ENCODE results near the gene SLC41A1. TPM values are rescaled to one million over a fixed set of nuclear protein-coding genes. Genes with fewer than 3 reads are reported as not detected.

SLC41A1 gene
- total and polyA plus RNA-seq, 9 of the 15 experiments (the other 6 are each of a cell fraction or from before 2014, with no cell fraction given), result 4.1 to 29.3 (median 11.4) TPM

DNA sequence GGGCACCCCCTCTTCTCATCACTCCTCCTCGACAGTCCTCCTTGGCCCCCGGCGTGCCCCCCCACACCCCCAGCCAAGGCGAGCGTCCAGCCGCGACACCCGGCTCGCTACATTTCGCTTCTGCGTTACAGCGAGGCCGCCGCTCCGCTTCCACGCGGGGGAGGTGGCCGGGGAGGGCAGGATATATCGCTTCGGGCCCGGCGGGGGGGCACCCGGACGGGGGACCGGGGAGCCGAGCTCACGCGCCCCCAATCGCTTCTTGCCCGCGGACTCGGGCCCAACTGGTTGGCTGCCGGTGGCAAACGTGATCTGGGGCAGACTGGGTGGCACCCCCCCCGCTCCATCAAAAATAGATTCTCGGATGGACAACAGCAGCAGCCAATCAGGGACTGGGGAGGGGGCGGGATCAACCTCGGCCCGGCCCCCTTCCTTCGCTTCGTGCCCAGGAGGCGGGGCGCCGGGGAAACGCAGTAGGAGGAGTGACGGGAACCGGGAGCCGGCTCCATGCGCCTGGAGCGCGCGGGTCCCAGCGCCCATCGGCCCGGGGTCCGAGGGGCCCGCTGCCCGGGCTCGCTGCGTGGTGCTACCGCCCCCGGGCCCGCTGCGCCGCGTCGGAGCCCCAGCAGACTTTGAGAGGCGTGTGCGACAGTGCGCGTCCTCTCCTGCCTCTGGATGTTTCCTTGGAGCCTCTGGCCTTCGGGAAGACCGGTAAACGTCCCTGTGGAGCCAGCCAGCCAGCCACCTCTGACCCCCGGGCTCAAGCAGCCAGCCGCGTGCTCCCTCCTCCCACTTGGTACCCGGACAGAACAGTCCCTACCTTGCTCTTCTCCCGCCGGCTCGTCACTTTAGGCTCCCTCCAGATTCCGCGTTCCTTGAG, at the start of gene SLC41A1 (continued):
- TF ChIP-seq MAZ (CRISPR knock-in tag; conservative IDR thresholded peaks at IDR 0.05 in 1 of 2, IDR thresholded peaks at IDR 0.05 in 1 of 2), result peak; percentile 8 to 95; a peak in 3 of 4 replicates
- peak in 1 of 2 experiments; percentile 66; a peak in 2 of 4 replicates for TF ChIP-seq FOXK2 (conservative IDR thresholded peaks at IDR 0.05 in 1 of 2, IDR thresholded peaks at IDR 0.05 in 1 of 2; ENCODE audit: low read depth in 2 of 2)
- TF ChIP-seq EGR1 (conservative IDR thresholded peaks at IDR 0.05), result peak; percentile 80
- TF ChIP-seq HDAC1 (IDR thresholded peaks at IDR 0.05), result peak in 1 of 2 experiments; percentile 74; a peak in 2 of 4 replicates
- no peak for TF ChIP-seq POLR2H (tag; IDR thresholded peaks at IDR 0.05; ENCODE audit: low read depth)
- TF ChIP-seq, protein P1, sequence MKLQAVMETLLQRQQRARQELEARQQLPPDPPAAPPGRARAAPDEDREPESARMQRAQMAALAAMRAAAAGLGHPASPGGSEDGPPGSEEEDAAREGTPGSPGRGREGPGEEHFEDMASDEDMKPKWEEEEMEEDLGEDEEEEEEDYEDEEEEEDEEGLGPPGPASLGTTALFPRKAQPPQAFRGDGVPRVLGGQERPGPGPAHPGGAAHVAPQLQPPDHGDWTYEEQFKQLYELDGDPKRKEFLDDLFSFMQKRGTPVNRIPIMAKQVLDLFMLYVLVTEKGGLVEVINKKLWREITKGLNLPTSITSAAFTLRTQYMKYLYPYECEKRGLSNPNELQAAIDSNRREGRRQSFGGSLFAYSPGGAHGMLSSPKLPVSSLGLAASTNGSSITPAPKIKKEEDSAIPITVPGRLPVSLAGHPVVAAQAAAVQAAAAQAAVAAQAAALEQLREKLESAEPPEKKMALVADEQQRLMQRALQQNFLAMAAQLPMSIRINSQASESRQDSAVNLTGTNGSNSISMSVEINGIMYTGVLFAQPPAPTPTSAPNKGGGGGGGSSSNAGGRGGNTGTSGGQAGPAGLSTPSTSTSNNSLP (IDR thresholded peaks at IDR 0.05; ENCODE audit: borderline replicate concordance, low read depth, low read length), result peak; percentile 45; the same call in 1 of the 2 replicates
- TF ChIP-seq DPF2 (IDR thresholded peaks at IDR 0.05), result peak; percentile 10; the same call in 1 of the 2 replicates
- peak; percentile 39 to 81; a peak in 2 of 4 replicates for TF ChIP-seq NONO (IDR thresholded peaks at IDR 0.05; ENCODE audit: low read depth in 2 of 2, low read length in 1 of 2)
- TF ChIP-seq, protein P2, sequence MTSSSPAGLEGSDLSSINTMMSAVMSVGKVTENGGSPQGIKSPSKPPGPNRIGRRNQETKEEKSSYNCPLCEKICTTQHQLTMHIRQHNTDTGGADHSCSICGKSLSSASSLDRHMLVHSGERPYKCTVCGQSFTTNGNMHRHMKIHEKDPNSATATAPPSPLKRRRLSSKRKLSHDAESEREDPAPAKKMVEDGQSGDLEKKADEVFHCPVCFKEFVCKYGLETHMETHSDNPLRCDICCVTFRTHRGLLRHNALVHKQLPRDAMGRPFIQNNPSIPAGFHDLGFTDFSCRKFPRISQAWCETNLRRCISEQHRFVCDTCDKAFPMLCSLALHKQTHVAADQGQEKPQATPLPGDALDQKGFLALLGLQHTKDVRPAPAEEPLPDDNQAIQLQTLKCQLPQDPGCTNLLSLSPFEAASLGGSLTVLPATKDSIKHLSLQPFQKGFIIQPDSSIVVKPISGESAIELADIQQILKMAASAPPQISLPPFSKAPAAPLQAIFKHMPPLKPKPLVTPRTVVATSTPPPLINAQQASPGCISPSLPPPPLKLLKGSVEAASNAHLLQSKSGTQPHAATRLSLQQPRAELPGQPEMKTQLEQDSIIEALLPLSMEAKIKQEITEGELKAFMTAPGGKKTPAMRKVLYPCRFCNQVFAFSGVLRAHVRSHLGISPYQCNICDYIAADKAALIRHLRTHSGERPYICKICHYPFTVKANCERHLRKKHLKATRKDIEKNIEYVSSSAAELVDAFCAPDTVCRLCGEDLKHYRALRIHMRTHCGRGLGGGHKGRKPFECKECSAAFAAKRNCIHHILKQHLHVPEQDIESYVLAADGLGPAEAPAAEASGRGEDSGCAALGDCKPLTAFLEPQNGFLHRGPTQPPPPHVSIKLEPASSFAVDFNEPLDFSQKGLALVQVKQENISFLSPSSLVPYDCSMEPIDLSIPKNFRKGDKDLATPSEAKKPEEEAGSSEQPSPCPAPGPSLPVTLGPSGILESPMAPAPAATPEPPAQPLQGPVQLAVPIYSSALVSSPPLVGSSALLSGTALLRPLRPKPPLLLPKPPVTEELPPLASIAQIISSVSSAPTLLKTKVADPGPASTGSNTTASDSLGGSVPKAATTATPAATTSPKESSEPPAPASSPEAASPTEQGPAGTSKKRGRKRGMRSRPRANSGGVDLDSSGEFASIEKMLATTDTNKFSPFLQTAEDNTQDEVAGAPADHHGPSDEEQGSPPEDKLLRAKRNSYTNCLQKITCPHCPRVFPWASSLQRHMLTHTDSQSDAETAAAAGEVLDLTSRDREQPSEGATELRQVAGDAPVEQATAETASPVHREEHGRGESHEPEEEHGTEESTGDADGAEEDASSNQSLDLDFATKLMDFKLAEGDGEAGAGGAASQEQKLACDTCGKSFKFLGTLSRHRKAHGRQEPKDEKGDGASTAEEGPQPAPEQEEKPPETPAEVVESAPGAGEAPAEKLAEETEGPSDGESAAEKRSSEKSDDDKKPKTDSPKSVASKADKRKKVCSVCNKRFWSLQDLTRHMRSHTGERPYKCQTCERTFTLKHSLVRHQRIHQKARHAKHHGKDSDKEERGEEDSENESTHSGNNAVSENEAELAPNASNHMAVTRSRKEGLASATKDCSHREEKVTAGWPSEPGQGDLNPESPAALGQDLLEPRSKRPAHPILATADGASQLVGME (CRISPR knock-in tag; IDR thresholded peaks at IDR 0.05), result 0 out of 2 replicates have a peak, but pooled peaks have one; percentile 54
- TF ChIP-seq HDAC2 (IDR thresholded peaks at IDR 0.05), result no peak; the same call in 1 of the 2 replicates
- TF ChIP-seq TAF1 (IDR thresholded peaks at IDR 0.05; ENCODE audit: control insufficient read depth, extremely low read depth, insufficient read depth, low read length, severe bottlenecking), result peak; percentile 34
- peak; percentile 42 for TF ChIP-seq HMGN3 (IDR thresholded peaks at IDR 0.05; ENCODE audit: borderline replicate concordance, extremely low read depth, insufficient read length, low read depth, low read length)
- peak; percentile 49 for TF ChIP-seq HNRNPLL (IDR thresholded peaks at IDR 0.05; ENCODE audit: low read depth, low read length, poor library complexity, severe bottlenecking)
- TF ChIP-seq RAD21 (CRISPR knock-in tag; conservative IDR thresholded peaks at IDR 0.05 in 1 of 2, IDR thresholded peaks at IDR 0.05 in 1 of 2), result no peak
- TF ChIP-seq, protein P3, sequence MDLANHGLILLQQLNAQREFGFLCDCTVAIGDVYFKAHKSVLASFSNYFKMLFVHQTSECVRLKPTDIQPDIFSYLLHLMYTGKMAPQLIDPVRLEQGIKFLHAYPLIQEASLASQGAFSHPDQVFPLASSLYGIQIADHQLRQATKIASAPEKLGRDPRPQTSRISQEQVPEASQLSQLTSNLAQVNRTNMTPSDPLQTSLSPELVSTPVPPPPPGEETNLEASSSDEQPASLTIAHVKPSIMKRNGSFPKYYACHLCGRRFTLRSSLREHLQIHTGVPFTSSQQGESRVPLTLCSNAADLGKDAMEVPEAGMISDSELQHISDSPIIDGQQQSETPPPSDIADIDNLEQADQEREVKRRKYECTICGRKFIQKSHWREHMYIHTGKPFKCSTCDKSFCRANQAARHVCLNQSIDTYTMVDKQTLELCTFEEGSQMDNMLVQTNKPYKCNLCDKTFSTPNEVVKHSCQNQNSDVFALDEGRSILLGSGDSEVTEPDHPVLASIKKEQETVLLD (IDR thresholded peaks at IDR 0.05), result peak; percentile 40; the same call in 1 of the 2 replicates
- peak; percentile 68 for TF ChIP-seq POLR2A (conservative IDR thresholded peaks at IDR 0.05)
- TF ChIP-seq ZBTB8A (IDR thresholded peaks at IDR 0.05; ENCODE audit: partially characterized antibody), result no peak

All from K562 (cell line).